Gastrocnemius medialis (tissue), 4 donors: ENCODE measurements around the gene SELENOM. TPM values are rescaled to one million over a fixed set of nuclear protein-coding genes. Genes with fewer than 3 reads are reported as not detected.
"Not testable (repeated sequence)": the region's sequence is repeated elsewhere in the genome, so short reads cannot be mapped to it uniquely, and the experiment has no call there.

ENCODE experiments used
- ATAC-seq, 2 donors: fragments of 150-250 bp; one replicate each; pipeline ENCODE4 v1.9.1; 2016
- DNase-seq, 2 donors: peaks; one replicate each; pipeline ENCODE4 v3.0.0-alpha.2; 2019
- H3K27ac ChIP-seq, 4 donors: fragments of 200-600 bp; sonication (generic); 1 replicate in 1 of 4; 2 replicates in 3 of 4; pipeline ENCODE4 v1.5.1; 2016 to 2018; ENCODE audit warnings: mild to moderate bottlenecking in 2 of 4, moderate library complexity in 1 of 4
- H3K27me3 ChIP-seq, 3 donors: fragments of 200-600 bp; sonication (generic) in 2 of 3; 1 replicate in 1 of 3; 2 replicates in 2 of 3; pipeline versions ENCODE4 v1.5.1 to v1.6.0; 2016 to 2019; ENCODE audit warnings: mild to moderate bottlenecking in 1 of 3, moderate library complexity in 1 of 3
- H3K36me3 ChIP-seq, 2 donors: fragments of 200-600 bp; sonication (generic) in 1 of 2; one replicate each; pipeline ENCODE4 v1.5.1; 2017 to 2018
- H3K4me1 ChIP-seq, 2 donors: fragments of 200-600 bp; sonication (generic) in 1 of 2; one replicate each; pipeline ENCODE4 v1.5.1; 2016 to 2017; ENCODE audit warnings: mild to moderate bottlenecking in 2 of 2
- H3K4me3 ChIP-seq, 4 donors: fragments of 200-600 bp; sonication (generic) in 3 of 4; 1 replicate in 1 of 4; 2 replicates in 3 of 4; pipeline ENCODE4 v1.5.1; 2016 to 2019; ENCODE audit warnings: mild to moderate bottlenecking in 2 of 4
- H3K9me3 ChIP-seq, 3 donors: fragments of 200-600 bp; sonication (generic) in 2 of 3; 1 replicate in 1 of 3; 2 replicates in 2 of 3; pipeline ENCODE4 v1.5.1; 2016 to 2019
- CTCF ChIP-seq, 5 experiments: fragments of 450-650 bp in 3 of 5; fragments of 200-600 bp in 2 of 5; sonication (generic) in 2 of 5; IDR thresholded peaks in 4 of 5; conservative IDR thresholded peaks in 1 of 5; 1 replicate in 4 of 5; 2 replicates in 1 of 5; pipeline ENCODE4 v1.5.1; 2016 to 2019; ENCODE audit warnings: antibody characterized with exemption in 5 of 5, mild to moderate bottlenecking in 3 of 5, moderate library complexity in 3 of 5
- POLR2A ChIP-seq, 2 donors: fragments of 450-650 bp; IDR thresholded peaks; one replicate each; pipeline ENCODE4 v1.6.1; 2017; ENCODE audit warnings: antibody characterized with exemption in 2 of 2, mild to moderate bottlenecking in 2 of 2, moderate library complexity in 2 of 2
- in situ Hi-C, 4 donors: fragments of 200-750 bp; cut with MboI; loops; one replicate each; pipeline versions ENCODE4 v1.15.0 to v1.8.0; 2017; ENCODE audit warnings: low sequenced_read_pairs in 4 of 4
- intact Hi-C: fragments of 100-400 bp; cut with DNase I; formaldehyde crosslinking; loops from one replicate; pipeline ENCODE4 v1.15.1; 2023; ENCODE audit warnings: low total_unique reads
- total RNA-seq, 4 donors: library from RNA; depleted of rRNA; stranded (reverse); fragments of >200 nt; gene quantifications; one replicate each; pipeline versions ENCODE4 v1.1.0 to v1.2.3, GENCODE V29; 2016

SELENOM gene
- total RNA-seq, 4 donors from 2014 or later = 144 to 184 (median 157) TPM

DNA sequence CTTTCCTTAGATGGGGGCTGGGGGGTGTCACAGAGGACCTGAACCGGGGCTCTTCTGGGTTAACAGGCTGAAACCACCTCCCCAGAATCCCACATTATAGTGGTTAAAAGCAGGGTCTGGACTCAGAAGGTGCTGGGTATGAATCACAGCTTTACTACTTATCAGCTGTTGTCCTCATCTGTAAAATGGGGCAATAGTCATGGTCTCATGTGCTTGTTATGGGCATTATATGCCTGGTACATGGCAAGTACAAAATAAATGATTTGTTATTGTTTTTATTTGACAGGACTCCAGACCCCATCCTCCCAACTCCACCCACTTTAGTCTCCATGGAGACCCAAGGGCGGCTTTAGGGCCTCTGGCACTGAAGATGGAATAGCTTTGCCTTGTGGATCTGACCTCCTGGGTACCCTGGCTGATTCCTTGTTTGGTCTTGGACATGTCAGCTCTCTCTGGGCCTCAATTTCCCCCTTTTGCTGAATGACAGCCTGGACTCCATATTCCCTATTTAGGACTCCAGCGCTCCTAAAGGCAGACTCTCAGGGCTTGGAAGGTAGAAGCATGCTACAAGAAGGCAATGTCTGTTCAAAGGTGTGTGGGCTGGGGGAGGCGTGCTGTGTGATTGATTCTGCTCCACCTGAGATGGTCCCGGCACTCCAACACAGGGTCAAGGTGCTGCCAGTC, 27.1 kb downstream of the SELENOM start:
- in situ Hi-C loops = loop anchor here in 3 of 4 donors (10.0 kb wide), 3 partner anchors 74 to 116 kb away; partner anchors contain the start of genes MORC2 (in 2 of the 3) and TUG1 (in 2 of the 3)
- intact Hi-C loops = loop anchor here (5.0 kb wide), 2 partner anchors 43 to 212 kb away; partner anchors contain the start of gene PIK3IP1
- ATAC-seq (no peak), DNase-seq (no peak)
- TF ChIP-seq CTCF (IDR thresholded peaks at IDR 0.05 in 4 of 5, conservative IDR thresholded peaks at IDR 0.05 in 1 of 5) (no peak), POLR2A (IDR thresholded peaks at IDR 0.05) (no peak)
- peak overlapping the region; percentile 85 to 93 (median 92) for H3K27ac ChIP-seq
- no peaks in the 10 kb centered on the region for H3K27me3 ChIP-seq
- peaks cover 18 to 42% of the 10 kb centered on the region in 2 donors for H3K4me1 ChIP-seq
- H3K36me3 ChIP-seq = no peaks in the 10 kb centered on the region
- H3K9me3 ChIP-seq = no peaks in the 10 kb centered on the region
- H3K4me3 ChIP-seq = peak overlapping the region; percentile 60 to 78 (median 73)

DNA sequence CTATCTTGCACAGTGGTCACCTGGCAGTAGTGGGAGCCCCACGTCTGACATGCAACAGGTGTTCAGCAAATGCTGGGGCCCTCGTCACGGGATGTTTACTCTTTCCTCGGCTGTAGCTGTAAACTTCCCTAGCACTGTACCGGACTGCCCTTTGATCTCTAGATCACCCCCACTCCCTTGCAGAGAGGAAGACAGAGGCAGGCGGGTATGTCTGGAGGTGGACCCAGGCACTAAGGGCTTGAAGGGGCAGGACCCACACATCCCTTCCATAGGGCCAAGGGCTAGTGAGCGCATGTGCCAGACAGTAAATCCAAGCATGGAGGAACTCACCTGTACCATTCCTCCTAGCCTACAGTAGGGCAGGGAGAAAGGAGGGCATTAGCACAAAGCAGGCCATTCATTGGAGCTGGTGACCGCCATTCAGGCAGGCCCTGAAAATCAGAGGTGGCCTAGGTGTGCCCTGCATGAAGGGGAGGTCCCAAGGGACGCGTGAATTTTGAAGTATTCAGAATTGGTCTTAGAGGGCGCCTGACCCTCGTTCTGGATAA, 28.2 kb downstream of the SELENOM start:
- H3K4me3 ChIP-seq = no peak overlapping the region
- H3K36me3 ChIP-seq = no peaks in the 10 kb centered on the region
- ATAC-seq (no peak), DNase-seq (no peak)
- TF ChIP-seq POLR2A (IDR thresholded peaks at IDR 0.05) (no peak), CTCF (IDR thresholded peaks at IDR 0.05 in 4 of 5, conservative IDR thresholded peaks at IDR 0.05 in 1 of 5) (no peak)
- intact Hi-C loops (no loop called here), in situ Hi-C loops (no loop called here)
- H3K27ac ChIP-seq = no peak overlapping the region
- no peaks in the 10 kb centered on the region for H3K9me3 ChIP-seq
- H3K27me3 ChIP-seq = no peaks in the 10 kb centered on the region
- peaks cover 22 to 34% of the 10 kb centered on the region in 2 donors for H3K4me1 ChIP-seq

GRCh38 chr22:31078389-31078788, 29.0 kb downstream of the SELENOM start:
- H3K27me3 ChIP-seq, ATAC-seq, H3K36me3 ChIP-seq, H3K27ac ChIP-seq, DNase-seq, H3K9me3 ChIP-seq, H3K4me3 ChIP-seq, intact Hi-C loops, in situ Hi-C loops: not testable (repeated sequence)
- peaks cover 16 to 26% of the 10 kb centered on the region in 2 donors for H3K4me1 ChIP-seq

DNA sequence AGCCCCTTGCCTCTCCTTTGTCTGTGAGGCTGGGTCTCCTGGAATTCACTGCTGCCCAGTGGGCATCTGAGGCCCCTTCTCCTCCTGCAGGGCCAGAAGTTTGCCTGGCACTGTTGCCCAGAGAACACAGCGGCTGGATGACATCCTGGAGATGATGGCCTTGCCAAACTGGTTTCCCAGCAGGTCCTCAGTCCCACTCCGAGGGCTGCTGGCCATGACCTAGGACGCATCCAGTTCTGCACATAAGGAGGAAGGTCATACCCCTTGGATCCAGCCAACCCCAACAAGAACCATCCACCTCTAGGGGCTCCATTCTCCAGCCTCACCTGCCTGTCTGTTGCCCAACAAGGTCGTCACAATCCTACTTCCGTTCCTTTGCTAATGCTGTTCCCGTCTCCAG, 29.7 kb downstream of the SELENOM start:
- no peak for TF ChIP-seq CTCF (IDR thresholded peaks at IDR 0.05 in 4 of 5, conservative IDR thresholded peaks at IDR 0.05 in 1 of 5)
- TF ChIP-seq POLR2A (IDR thresholded peaks at IDR 0.05) = no peak
- ATAC-seq = no peak
- intact Hi-C loops = no loop called here
- Histone ChIP-seq H3K27me3 (no peaks in the 10 kb centered on the region), H3K27ac (no peak overlapping the region), H3K4me1 (peaks cover 9 to 19% of the 10 kb centered on the region in 2 donors), H3K9me3 (no peaks in the 10 kb centered on the region), H3K4me3 (no peak overlapping the region), H3K36me3 (no peaks in the 10 kb centered on the region)
- in situ Hi-C loops = no loop called here
- no peak for DNase-seq

DNA sequence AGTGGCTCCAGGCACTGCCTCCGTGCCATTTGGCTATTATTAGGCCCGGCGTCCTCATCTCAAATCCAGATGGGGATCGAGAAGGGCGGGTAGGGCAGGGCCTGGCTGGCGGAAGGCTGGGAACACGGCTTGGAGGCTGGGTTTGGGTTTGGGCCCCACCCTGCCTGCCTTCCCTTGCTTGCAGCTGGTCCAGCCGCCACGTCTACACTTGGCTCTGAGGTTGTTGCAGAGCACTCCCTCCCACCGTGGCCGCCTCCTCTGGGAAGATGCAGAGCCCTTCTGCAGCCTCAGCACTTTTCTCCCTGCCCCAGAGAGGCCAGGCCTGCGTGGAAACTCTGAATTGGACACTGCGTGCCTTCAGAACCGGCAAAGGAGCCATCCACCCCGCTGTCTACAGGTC, 31.4 kb downstream of the SELENOM start:
- intact Hi-C loops = no loop called here
- ATAC-seq = peak; percentile 56 to 57
- Histone ChIP-seq H3K4me3 (no peak overlapping the region), H3K27ac (peak overlapping the region; percentile 71 to 82 (median 74)), H3K4me1 (peaks cover 8 to 9% of the 10 kb centered on the region in 2 donors), H3K36me3 (no peaks in the 10 kb centered on the region), H3K9me3 (no peaks in the 10 kb centered on the region), H3K27me3 (no peaks in the 10 kb centered on the region)
- in situ Hi-C loops = no loop called here
- TF ChIP-seq CTCF (IDR thresholded peaks at IDR 0.05 in 4 of 5, conservative IDR thresholded peaks at IDR 0.05 in 1 of 5) = no peak
- TF ChIP-seq POLR2A (IDR thresholded peaks at IDR 0.05) = no peak
- DNase-seq = peak; percentile 58 to 78

GRCh38 chr22:31073545-31074145, 33.7 kb downstream of the SELENOM start:
- intact Hi-C loops, H3K9me3 ChIP-seq, H3K4me3 ChIP-seq, DNase-seq, in situ Hi-C loops, H3K36me3 ChIP-seq, H3K4me1 ChIP-seq, H3K27me3 ChIP-seq, ATAC-seq: not testable (repeated sequence)
- peak overlapping the region in 3 of 4 donors; percentile 15 to 82 (median 77) for H3K27ac ChIP-seq

GRCh38 chr22:31073125-31073524, 34.2 kb downstream of the SELENOM start:
- in situ Hi-C loops, H3K9me3 ChIP-seq, ATAC-seq, H3K4me1 ChIP-seq, H3K36me3 ChIP-seq, H3K27me3 ChIP-seq, DNase-seq, intact Hi-C loops, H3K4me3 ChIP-seq: not testable (repeated sequence)
- peak overlapping the region in 3 of 4 donors; percentile 15 to 82 (median 77) for H3K27ac ChIP-seq
